ENCODE measurements around the gene GLRX5.

Gene GLRX5

GRCh38 chr14:95500201-95500681, 34.6 kb upstream of the GLRX5 start:
- Histone ChIP-seq H3K4me3 (ENCODE audit: low read depth, low read length) (no peak overlapping the region), H3K4me1 (ENCODE audit: control insufficient read depth, insufficient read depth, low read length) (peaks cover 18% of the 10 kb centered on the region; the same call in 1 of the 2 replicates), H3K27ac (ENCODE audit: low read depth, low read length) (no peak overlapping the region), H3K9me3 (ENCODE audit: control insufficient read depth, insufficient read depth, low read depth, low read length) (no peaks in the 10 kb centered on the region), H3K36me3 (ENCODE audit: control insufficient read depth, insufficient read depth, low read length) (no peaks in the 10 kb centered on the region), H3K27me3 (ENCODE audit: control insufficient read depth, insufficient read depth, low read length) (no peaks in the 10 kb centered on the region), H3K9ac (ENCODE audit: low read length) (no peak overlapping the region)

GRCh38 chr14:95500772-95501401, 34.0 kb upstream of the GLRX5 start:
- Histone ChIP-seq H3K9ac (ENCODE audit: low read length) (no peak overlapping the region), H3K36me3 (ENCODE audit: control insufficient read depth, insufficient read depth, low read length) (no peaks in the 10 kb centered on the region), H3K4me3 (ENCODE audit: low read depth, low read length) (no peak overlapping the region), H3K27me3 (ENCODE audit: control insufficient read depth, insufficient read depth, low read length) (no peaks in the 10 kb centered on the region), H3K27ac (ENCODE audit: low read depth, low read length) (no peak overlapping the region), H3K4me1 (ENCODE audit: control insufficient read depth, insufficient read depth, low read length) (peaks cover 18% of the 10 kb centered on the region; the same call in 1 of the 2 replicates), H3K9me3 (ENCODE audit: control insufficient read depth, insufficient read depth, low read depth, low read length) (no peaks in the 10 kb centered on the region)

GRCh38 chr14:95502381-95502950, 32.4 kb upstream of the GLRX5 start:
- H3K36me3 ChIP-seq (ENCODE audit: control insufficient read depth, insufficient read depth, low read length) = no peaks in the 10 kb centered on the region
- no peak overlapping the region for H3K27ac ChIP-seq (ENCODE audit: low read depth, low read length)
- peaks cover 15% of the 10 kb centered on the region; the same call in 1 of the 2 replicates for H3K4me1 ChIP-seq (ENCODE audit: control insufficient read depth, insufficient read depth, low read length)

DNA sequence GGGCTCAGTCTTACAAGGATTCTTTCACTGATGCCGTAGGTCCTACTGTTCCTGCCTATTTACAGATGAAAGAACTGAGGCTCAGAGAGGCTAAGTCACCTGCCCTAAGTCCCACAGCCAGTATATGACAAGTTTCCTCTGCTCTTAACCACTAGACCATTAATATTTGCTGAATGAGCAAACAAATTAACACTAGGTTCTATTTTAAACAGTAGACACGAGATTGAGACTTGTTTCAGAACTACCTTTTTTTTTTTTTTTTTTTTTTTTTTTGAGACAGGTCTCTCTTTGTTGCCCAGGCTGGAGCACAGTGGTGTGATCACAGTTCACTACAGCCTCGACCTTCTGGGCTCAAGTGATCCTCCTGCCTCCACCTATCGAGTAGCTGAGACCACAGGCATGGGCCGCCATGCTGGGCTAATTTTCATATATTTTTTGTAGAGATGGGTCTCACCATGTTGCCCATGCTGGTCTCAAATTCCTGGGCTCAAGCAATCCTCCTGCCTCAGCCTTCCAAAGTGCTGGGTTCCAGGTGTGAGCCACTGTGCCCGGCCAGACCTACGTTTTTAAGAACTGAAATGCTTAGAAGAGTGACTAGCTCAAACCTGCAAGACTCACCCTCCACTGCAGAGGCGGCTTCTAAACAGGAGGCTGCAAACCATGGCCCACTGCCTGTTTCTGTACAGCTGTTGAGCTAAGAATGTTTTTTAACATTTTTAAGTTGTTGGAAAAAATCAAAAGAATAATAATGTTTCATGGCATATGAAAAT, 31.3 kb upstream of the GLRX5 start:
- H3K9ac ChIP-seq (ENCODE audit: low read length) = no peak overlapping the region
- H3K27ac ChIP-seq (ENCODE audit: low read depth, low read length) = no peak overlapping the region
- no peak overlapping the region for H3K4me3 ChIP-seq (ENCODE audit: low read depth, low read length)
- no peaks in the 10 kb centered on the region for H3K36me3 ChIP-seq (ENCODE audit: control insufficient read depth, insufficient read depth, low read length)
- H3K9me3 ChIP-seq (ENCODE audit: control insufficient read depth, insufficient read depth, low read depth, low read length) = no peaks in the 10 kb centered on the region
- no peaks in the 10 kb centered on the region for H3K27me3 ChIP-seq (ENCODE audit: control insufficient read depth, insufficient read depth, low read length)
- peaks cover 15% of the 10 kb centered on the region; the same call in 1 of the 2 replicates for H3K4me1 ChIP-seq (ENCODE audit: control insufficient read depth, insufficient read depth, low read length)

More at GRCh38 chr14:95502381-95502950, 32.4 kb upstream of the GLRX5 start:
- Histone ChIP-seq H3K27me3 (ENCODE audit: control insufficient read depth, insufficient read depth, low read length) (no peaks in the 10 kb centered on the region), H3K9ac (ENCODE audit: low read length) (no peak overlapping the region), H3K9me3 (ENCODE audit: control insufficient read depth, insufficient read depth, low read depth, low read length) (no peaks in the 10 kb centered on the region), H3K4me3 (ENCODE audit: low read depth, low read length) (no peak overlapping the region)

- no peaks in the 10 kb centered on the region for H3K27me3 ChIP-seq (ENCODE audit: control insufficient read depth, insufficient read depth, low read length)
- no peak overlapping the region for H3K4me3 ChIP-seq (ENCODE audit: low read depth, low read length)
- no peaks in the 10 kb centered on the region for H3K9me3 ChIP-seq (ENCODE audit: control insufficient read depth, insufficient read depth, low read depth, low read length)
- H3K36me3 ChIP-seq (ENCODE audit: control insufficient read depth, insufficient read depth, low read length) = no peaks in the 10 kb centered on the region
- H3K27ac ChIP-seq (ENCODE audit: low read depth, low read length) = no peak overlapping the region
- peaks cover 15% of the 10 kb centered on the region; the same call in 1 of the 2 replicates for H3K4me1 ChIP-seq (ENCODE audit: control insufficient read depth, insufficient read depth, low read length)
- H3K9ac ChIP-seq (ENCODE audit: low read length) = no peak overlapping the region
Observed at GRCh38 chr14:95504135-95505029, 30.5 kb upstream of the GLRX5 start.

DNA sequence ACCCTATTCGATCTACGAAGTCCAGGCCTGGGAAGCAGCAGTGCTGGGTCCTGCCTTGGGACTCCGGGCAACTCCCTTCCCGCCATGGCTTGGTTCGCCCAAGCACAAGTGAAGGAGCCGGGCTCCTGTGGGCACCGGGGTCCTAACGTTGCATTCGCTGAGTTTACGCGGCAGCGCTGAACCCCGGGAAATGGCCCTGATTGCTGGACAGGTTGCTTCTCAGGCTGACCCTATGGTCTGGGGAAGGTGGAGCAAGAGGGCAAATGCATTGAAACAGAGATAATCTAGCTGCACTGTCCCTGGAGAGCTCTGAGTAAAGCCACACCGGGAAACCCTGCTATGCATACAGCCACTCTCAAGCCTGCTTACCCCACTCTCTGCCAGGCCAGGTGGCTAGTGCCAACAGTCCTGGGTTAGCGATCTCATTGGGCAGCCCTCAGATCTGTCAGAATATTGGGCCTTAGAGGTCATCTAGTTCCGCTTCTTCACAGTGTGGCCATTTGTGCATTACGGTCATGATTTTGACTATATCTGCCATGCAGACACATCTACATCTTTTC, 29.7 kb upstream of the GLRX5 start:
- H3K9me3 ChIP-seq (ENCODE audit: control insufficient read depth, insufficient read depth, low read depth, low read length) = no peaks in the 10 kb centered on the region
- H3K27ac ChIP-seq (ENCODE audit: low read depth, low read length) = no peak overlapping the region
- no peak overlapping the region for H3K4me3 ChIP-seq (ENCODE audit: low read depth, low read length)
- H3K4me1 ChIP-seq (ENCODE audit: control insufficient read depth, insufficient read depth, low read length) = peaks cover 15% of the 10 kb centered on the region; the same call in 1 of the 2 replicates
- no peak overlapping the region for H3K9ac ChIP-seq (ENCODE audit: low read length)
- no peaks in the 10 kb centered on the region for H3K36me3 ChIP-seq (ENCODE audit: control insufficient read depth, insufficient read depth, low read length)
- no peaks in the 10 kb centered on the region for H3K27me3 ChIP-seq (ENCODE audit: control insufficient read depth, insufficient read depth, low read length)

DNA sequence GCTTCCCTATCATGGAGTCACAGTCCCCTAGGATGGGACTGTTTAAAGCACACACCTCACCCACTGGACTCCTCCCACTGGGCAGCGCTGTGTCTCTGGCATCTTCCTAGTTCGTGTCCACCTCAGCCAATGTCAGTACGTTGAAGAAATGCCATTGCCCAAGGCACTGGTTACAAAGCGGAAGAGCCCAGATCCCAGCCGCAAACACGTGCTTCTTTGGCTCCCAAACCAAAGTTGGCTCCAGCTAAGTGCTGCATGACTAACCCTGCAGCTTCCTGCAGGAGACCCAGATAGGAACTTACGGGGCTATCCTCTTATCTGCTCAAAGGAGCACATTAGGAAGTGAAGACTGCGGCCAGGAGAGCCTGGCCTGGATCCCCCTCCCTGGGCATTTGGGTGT, 27.7 kb upstream of the GLRX5 start:
- H3K4me1 ChIP-seq (ENCODE audit: control insufficient read depth, insufficient read depth, low read length) = no peaks in the 10 kb centered on the region; the same call in 1 of the 2 replicates
- H3K27ac ChIP-seq (ENCODE audit: low read depth, low read length) = no peak overlapping the region

DNA sequence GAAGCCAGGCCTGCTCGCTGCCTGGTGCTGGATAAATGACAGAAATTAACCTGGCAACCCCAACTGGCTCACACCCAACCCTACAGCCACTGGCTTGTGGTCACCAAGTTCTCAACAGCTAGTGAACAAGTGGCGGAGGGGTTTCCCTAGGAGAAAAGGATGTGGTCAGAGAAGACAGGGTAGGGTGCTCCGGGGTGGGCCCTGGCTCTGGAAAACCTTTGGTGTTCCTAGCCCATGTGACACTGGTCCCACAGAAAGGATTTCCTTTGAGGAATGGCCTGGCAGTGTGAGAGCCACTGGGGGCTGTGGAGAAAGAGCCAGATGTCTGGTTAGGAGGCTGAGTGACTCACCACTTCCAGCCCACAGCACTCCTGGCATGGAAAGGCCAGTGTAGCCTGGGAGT, 27.1 kb upstream of the GLRX5 start:
- no peak overlapping the region for H3K27ac ChIP-seq (ENCODE audit: low read depth, low read length)

More for the DNA sequence above, 27.7 kb upstream of the GLRX5 start:
- Histone ChIP-seq H3K4me3 (ENCODE audit: low read depth, low read length) (no peak overlapping the region), H3K9ac (ENCODE audit: low read length) (no peak overlapping the region), H3K36me3 (ENCODE audit: control insufficient read depth, insufficient read depth, low read length) (no peaks in the 10 kb centered on the region), H3K9me3 (ENCODE audit: control insufficient read depth, insufficient read depth, low read depth, low read length) (no peaks in the 10 kb centered on the region), H3K27me3 (ENCODE audit: control insufficient read depth, insufficient read depth, low read length) (no peaks in the 10 kb centered on the region)

GRCh38 chr14:95508377-95508776, 26.5 kb upstream of the GLRX5 start:
- Histone ChIP-seq H3K4me1 (ENCODE audit: control insufficient read depth, insufficient read depth, low read length) (no peaks in the 10 kb centered on the region), H3K27me3 (ENCODE audit: control insufficient read depth, insufficient read depth, low read length) (no peaks in the 10 kb centered on the region), H3K9ac (ENCODE audit: low read length) (no peak overlapping the region), H3K4me3 (ENCODE audit: low read depth, low read length) (no peak overlapping the region), H3K9me3 (ENCODE audit: control insufficient read depth, insufficient read depth, low read depth, low read length) (no peaks in the 10 kb centered on the region), H3K27ac (ENCODE audit: low read depth, low read length) (no peak overlapping the region), H3K36me3 (ENCODE audit: control insufficient read depth, insufficient read depth, low read length) (no peaks in the 10 kb centered on the region)

More for the DNA sequence above, 27.1 kb upstream of the GLRX5 start:
- Histone ChIP-seq H3K36me3 (ENCODE audit: control insufficient read depth, insufficient read depth, low read length) (no peaks in the 10 kb centered on the region), H3K9me3 (ENCODE audit: control insufficient read depth, insufficient read depth, low read depth, low read length) (no peaks in the 10 kb centered on the region), H3K4me1 (ENCODE audit: control insufficient read depth, insufficient read depth, low read length) (no peaks in the 10 kb centered on the region; the same call in 1 of the 2 replicates), H3K9ac (ENCODE audit: low read length) (no peak overlapping the region), H3K27me3 (ENCODE audit: control insufficient read depth, insufficient read depth, low read length) (no peaks in the 10 kb centered on the region), H3K4me3 (ENCODE audit: low read depth, low read length) (no peak overlapping the region)

- Histone ChIP-seq H3K4me1 (ENCODE audit: control insufficient read depth, insufficient read depth, low read length) (peaks cover 2% of the 10 kb centered on the region; the same call in 1 of the 2 replicates), H3K4me3 (ENCODE audit: low read depth, low read length) (no peak overlapping the region), H3K27me3 (ENCODE audit: control insufficient read depth, insufficient read depth, low read length) (peaks cover 4% of the 10 kb centered on the region), H3K9ac (ENCODE audit: low read length) (no peak overlapping the region), H3K27ac (ENCODE audit: low read depth, low read length) (no peak overlapping the region), H3K9me3 (ENCODE audit: control insufficient read depth, insufficient read depth, low read depth, low read length) (no peaks in the 10 kb centered on the region), H3K36me3 (ENCODE audit: control insufficient read depth, insufficient read depth, low read length) (no peaks in the 10 kb centered on the region)
Observed at GRCh38 chr14:95509495-95509894, 25.4 kb upstream of the GLRX5 start.
